Stimulated activated CD4-positive, alpha-beta T cell treated with anti-CD3 and anti-CD28 coated beads, Interleukin-2, amount 100 ng/mL, for 24 hours (primary cell): ENCODE data around the gene VDR.

Source experiments
- DNase-seq, 2 donors: peaks; one replicate each; pipeline ENCODE4 v3.0.0-alpha.2; 2020

Gene VDR

GRCh38 chr12:47904713-47905709 is at the start of gene VDR:
Gene VDR, minus strand, starts transcription at chr12:47904994. Its CDS starts 25,881 bp downstream, at chr12:47879113.
- DNase-seq: peak; percentile 75 to 78

DNA sequence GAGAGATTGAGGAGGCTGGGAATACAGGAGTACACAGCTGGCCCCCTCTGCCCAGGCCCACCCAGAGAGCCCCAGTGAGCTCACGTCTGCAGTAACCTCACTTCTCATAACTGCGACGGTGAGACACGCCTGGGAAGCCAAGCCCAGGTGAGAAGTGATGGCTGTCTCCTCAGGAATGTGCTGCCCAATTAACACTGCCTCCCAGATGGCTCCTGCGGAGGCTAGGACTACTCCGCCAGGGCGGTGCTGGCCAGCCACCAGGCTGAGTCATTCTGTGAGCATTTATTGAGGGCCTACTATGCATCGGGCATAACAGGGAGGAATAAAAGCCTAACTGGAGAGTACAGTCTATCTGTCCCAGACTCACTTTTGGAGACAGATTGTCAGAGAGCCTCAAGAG is 49.3 kb upstream of the VDR start:
- DNase-seq: no peak

- DNase-seq: no peak
These were observed 46.2 kb upstream of the VDR start for GRCh38 chr12:47950856-47951468.

DNA sequence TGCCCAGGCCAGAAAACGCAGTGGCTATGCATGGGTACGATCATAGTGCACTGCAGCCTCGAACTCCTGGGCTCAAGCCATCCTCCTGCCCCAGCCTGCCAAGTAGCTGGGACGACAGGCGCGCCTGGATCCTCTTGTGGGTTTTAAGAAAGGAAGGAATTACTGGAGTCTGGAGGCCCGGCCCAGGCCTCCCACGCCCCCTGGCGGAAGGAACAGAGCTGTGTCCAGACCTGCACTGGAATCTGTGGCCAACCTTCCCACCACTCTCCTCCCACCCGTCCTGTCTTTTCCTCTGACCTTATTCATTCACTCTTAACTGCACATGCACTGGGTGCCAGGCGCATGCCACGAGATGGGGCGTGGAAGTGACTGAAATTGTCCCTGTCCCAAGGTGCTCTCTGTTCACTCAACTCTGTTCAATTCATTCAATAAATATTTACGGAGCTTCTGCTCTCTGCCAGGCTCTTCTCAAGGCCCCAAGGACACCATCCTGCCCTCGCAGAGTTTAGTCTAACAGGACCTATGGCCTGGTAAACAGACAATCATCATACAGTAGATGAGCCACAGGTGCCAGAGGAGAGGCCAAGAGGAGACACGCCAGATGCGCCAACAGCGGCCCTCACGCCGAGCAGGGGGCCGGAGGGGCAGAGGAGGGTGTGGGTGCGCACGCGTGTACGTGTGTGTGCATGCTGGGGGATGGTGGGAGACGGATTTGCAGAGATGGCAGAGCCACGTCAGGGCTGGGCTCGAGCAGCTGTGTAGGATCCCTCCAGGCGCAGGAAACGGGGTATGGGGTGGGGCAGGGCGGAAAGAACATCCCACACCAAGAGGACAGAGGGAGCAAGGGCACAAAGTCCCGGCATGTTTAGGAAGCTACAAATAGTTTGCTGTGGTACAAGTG is 44.9 kb upstream of the VDR start:
- DNase-seq: peak; percentile 65 to 72

- no peak for DNase-seq
These were observed 42.5 kb upstream of the VDR start for GRCh38 chr12:47947341-47947740.

DNA sequence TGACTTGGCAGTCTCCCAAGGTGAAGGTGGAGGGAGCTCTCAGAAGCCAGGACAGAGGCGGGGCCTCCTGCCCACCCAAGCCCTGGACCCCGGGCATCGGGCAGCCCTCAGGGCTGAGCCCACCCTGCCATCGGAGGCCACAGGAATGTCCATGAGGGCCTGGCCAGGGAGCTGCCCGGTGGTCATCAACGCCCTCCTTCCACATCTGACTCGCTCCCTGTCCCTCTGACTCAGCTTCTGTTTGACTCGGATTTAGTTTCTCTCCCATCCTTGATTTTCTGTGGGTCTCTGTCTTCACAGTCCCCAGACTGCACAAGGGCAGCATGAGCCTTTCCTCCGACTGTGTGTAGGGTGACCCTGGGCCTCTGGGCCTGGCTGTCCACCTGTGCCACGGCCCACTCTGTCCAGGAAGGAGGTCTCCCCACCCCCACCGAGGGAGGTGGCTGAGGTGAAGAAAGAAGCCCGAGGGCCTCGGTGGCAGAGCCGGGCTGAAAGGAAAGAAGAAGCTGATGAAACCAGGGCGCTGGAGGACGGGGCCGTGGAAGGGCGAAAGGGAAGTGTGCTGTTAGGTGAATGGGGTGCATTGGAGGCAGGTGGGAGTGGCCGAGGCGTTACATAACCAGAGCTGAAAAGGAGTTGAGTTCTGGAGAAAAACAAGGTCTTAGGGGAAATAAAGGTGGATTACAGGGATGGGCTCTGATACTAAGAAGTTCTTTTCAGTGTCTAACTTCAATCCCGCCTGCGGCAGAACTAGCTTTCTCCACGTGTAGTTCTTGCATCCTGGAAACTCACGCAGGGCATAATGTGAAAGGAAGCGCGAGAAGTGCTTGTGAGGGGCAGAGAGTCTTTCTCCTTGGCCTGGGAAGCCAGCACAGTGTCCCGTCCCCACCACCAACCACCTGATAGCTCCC is 41.9 kb upstream of the VDR start:
- no peak for DNase-seq

DNA sequence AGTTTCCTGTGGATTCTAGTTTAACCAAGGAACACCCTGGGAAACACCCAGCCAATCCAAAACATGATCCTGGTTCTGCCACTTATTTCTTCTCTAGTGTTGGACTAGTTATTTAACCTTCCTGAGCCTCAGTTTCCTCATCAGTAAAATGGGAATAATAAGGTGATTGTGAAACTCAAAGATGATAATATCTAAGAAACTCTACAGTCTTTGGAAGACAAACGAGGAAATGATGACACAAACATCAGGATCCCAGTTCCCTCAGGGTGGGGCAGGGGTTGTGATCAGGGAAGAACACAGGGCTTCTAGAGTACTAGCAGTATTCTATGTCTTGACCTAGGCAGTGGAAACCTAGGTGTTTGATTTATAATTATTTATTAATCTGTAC is 40.5 kb upstream of the VDR start:
- no peak for DNase-seq

- DNase-seq: no peak
These were observed 40.0 kb upstream of the VDR start for GRCh38 chr12:47944685-47945340.

GRCh38 chr12:47943623-47944340 is 39.0 kb upstream of the VDR start:
- DNase-seq: no peak

DNA sequence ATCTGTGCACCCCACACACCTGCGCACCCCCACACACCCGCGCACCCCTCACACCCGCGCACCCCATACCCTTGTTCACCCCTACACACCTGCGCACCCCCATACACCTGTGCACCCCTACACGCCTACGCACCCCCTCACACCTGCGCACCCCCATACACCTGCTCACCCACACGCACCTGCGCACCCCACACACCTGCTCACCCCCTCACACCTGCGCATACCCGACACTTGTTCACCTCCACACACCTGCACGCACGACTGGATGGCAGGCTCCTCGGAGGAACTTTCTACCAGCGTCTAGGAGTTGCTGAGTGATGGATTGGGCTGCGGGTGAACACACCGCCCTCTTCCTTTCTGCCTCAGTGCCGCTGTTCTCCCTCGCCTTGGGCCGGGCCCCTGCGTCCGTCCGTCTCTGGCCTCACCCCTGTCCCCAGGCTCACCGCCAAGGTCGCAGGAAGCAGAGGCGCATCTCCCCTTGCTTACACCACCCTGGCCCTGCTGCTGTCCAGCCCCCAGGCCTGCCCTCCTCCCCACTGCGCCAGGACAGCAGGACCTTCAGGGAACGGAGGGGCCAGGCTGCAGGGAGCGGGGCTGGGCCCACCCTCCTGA is 37.9 kb upstream of the VDR start:
- DNase-seq: no peak

DNA sequence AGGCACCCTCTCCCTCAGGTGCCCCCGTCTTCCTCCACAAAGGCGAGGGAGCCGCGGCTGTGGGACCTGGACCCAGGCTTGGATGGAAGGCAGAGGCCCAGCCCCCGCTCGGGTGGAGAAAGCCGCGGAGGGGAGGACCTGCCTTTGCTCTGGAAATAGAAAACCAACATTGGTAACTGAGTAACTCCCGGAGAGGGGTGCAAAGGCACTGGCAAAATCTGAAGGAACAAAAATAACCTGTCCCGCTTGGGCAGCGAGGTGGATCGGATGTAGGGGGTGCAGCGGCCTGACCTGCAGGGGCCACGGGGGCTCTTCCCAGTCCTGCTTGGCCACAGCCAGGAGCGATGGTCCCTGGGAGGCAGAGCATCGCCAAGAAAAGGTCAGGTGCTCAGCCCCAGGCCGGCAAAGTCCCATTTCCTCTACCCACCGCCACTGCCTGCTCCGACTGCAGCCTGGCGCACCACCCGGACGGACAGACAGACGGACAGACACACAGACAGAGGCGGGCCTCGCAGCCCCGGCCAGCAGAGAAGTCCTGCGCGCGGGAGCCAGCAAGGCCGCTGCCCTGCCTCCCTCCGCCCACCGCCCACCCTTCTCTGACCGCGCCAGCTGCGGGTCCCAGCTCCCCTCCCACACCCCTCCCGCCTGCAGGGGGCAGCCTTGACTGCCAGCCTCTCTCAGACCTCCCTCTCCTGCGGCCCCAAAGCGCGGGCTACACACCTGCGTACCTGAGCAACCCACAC is 37.2 kb upstream of the VDR start:
- peak; percentile 49 to 65 for DNase-seq

GRCh38 chr12:47941475-47941780 is 36.6 kb upstream of the VDR start:
- no peak for DNase-seq

DNA sequence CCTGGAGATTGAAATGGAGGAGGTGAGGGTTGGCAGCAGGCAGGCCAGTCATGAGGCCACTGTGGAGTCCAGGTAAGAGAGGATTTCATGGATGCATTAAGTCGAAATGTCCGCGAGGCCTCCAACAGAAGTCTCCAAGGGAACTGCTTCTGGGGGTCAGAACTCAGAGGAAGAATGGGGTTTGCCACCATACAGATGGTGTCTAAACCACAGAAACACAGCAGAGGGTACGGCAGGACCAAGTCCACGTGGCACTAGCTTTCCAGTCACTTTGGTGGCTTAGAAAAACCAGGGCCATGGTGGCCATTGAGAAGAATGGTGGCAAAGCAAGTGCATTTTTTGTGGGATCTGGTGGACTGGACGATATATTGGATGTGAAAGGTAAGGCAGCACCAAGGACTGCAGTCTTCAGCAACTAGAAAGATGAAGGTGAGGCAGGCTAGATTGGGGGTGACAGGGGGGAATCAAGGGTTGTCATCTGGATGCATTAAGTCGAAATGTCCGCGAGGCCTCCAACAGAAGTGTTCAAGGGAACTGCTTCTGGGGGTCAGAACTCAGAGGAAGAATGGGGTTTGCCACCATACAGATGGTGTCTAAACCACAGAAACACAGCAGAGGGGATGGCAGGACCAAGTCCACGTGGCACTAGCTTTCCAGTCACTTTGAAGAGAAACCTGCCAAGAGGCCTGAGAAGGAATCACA is 36.1 kb upstream of the VDR start:
- DNase-seq: no peak

GRCh38 chr12:47939009-47939601 is 34.3 kb upstream of the VDR start:
- no peak for DNase-seq

- DNase-seq: no peak
These were observed 33.8 kb upstream of the VDR start for GRCh38 chr12:47938594-47938993.

DNA sequence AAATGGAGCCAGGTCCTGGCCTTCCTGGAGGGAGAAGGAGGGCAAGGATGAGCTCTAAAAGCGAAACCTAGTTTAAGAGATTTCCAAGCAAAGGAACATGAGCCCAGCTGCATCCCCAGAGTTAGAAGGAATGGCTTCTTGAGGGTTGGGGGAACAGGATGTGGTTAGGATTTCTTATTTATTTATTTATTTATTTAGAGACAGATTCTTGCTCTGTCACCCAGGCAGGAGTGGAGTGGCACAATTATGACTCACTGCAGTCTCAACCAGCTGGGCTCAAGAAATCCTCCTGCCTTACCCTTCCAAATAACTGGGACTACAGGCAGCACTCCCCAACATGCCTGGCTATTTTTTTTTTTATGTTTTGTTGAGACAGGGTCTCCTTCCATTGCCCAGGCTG is 33.3 kb upstream of the VDR start:
- no peak for DNase-seq

GRCh38 chr12:47935184-47935583 is 30.4 kb upstream of the VDR start:
- no peak for DNase-seq

- DNase-seq: no peak
These were observed 26.4 kb upstream of the VDR start for GRCh38 chr12:47931187-47931586.

- DNase-seq: no peak
These were observed 25.8 kb upstream of the VDR start for GRCh38 chr12:47930634-47931033.
